ENCODE data around the gene CSMD2. TPM values are rescaled to one million over a fixed set of nuclear protein-coding genes. Genes with fewer than 3 reads are reported as not detected.

CSMD2 gene
- total and polyA plus RNA-seq, 2 donors (not counting 1 experiment from before 2014, with no cell fraction given) = 2.2 to 7.6 TPM

DNA sequence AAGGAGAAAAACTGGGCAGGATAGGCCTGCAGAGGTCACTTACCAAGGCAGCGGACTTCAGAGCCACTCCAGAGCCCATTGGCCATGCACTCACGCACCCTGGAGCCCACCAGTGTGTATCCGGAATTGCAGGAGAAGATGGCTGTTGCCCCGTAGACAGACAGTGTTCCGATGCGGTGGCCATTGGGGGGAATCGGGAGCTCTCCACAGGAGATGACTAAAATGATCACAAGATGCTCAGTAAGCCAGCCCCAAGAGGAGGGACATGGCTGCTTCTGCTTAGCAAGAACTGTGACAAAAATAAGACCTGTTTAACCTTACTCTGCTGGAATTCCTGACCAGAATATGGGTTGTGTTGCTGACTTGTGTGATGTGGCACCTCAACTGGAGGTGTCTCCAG lies 595.7 kb downstream of the CSMD2 start:
- TF ChIP-seq EZH2 (IDR thresholded peaks at IDR 0.05; ENCODE audit: low read length, missing control alignments) = no peak
- TF ChIP-seq, protein P1, sequence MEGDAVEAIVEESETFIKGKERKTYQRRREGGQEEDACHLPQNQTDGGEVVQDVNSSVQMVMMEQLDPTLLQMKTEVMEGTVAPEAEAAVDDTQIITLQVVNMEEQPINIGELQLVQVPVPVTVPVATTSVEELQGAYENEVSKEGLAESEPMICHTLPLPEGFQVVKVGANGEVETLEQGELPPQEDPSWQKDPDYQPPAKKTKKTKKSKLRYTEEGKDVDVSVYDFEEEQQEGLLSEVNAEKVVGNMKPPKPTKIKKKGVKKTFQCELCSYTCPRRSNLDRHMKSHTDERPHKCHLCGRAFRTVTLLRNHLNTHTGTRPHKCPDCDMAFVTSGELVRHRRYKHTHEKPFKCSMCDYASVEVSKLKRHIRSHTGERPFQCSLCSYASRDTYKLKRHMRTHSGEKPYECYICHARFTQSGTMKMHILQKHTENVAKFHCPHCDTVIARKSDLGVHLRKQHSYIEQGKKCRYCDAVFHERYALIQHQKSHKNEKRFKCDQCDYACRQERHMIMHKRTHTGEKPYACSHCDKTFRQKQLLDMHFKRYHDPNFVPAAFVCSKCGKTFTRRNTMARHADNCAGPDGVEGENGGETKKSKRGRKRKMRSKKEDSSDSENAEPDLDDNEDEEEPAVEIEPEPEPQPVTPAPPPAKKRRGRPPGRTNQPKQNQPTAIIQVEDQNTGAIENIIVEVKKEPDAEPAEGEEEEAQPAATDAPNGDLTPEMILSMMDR (conservative IDR thresholded peaks at IDR 0.05 in 1 of 2, IDR thresholded peaks at IDR 0.05 in 1 of 2; ENCODE audit: low read depth in 1 of 2, low read length in 2 of 2) = no peak
- Histone ChIP-seq H3K4me1 (ENCODE audit: control insufficient read depth, extremely low read depth, insufficient read depth, low read length) (no peaks in the 10 kb centered on the region), H3K4me3 (replicated peaks in 1 of 4; ENCODE audit: control extremely low read depth in 1 of 4, insufficient read depth in 1 of 4, low read depth in 3 of 4, low read length in 4 of 4) (no peak overlapping the region), H3K79me2 (ENCODE audit: control insufficient read depth, insufficient read depth, low read length) (no peaks in the 10 kb centered on the region), H3K9me3 (ENCODE audit: control insufficient read depth, insufficient read depth, low read depth, low read length) (no peaks in the 10 kb centered on the region), H3K9ac (ENCODE audit: insufficient read depth, low read length) (no peak overlapping the region), H3K4me2 (ENCODE audit: extremely low read depth, insufficient read depth, low read length) (no peak overlapping the region), H3K36me3 (ENCODE audit: control insufficient read depth, insufficient read depth, low read length) (no peaks in the 10 kb centered on the region), H4K20me1 (ENCODE audit: control insufficient read depth, extremely low read depth, insufficient read depth, low read length) (no peaks in the 10 kb centered on the region), H2AFZ (ENCODE audit: low read length) (no peak overlapping the region), H3K27me3 (ENCODE audit: control insufficient read depth, insufficient read depth, low read length) (no peaks in the 10 kb centered on the region), H3K27ac (ENCODE audit: insufficient read depth, low read length) (no peak overlapping the region)
- DNase-seq (ENCODE audit: low read depth in 2 of 2) = no peak

GRCh38 chr1:33563699-33564098 lies 601.3 kb downstream of the CSMD2 start:
- Histone ChIP-seq H3K27ac (ENCODE audit: insufficient read depth, low read length) (no peak overlapping the region), H3K4me3 (replicated peaks in 1 of 4; ENCODE audit: control extremely low read depth in 1 of 4, insufficient read depth in 1 of 4, low read depth in 3 of 4, low read length in 4 of 4) (no peak overlapping the region), H2AFZ (ENCODE audit: low read length) (no peak overlapping the region), H4K20me1 (ENCODE audit: control insufficient read depth, extremely low read depth, insufficient read depth, low read length) (no peaks in the 10 kb centered on the region), H3K27me3 (ENCODE audit: control insufficient read depth, insufficient read depth, low read length) (no peaks in the 10 kb centered on the region), H3K4me1 (ENCODE audit: control insufficient read depth, extremely low read depth, insufficient read depth, low read length) (no peaks in the 10 kb centered on the region), H3K9me3 (ENCODE audit: control insufficient read depth, insufficient read depth, low read depth, low read length) (no peaks in the 10 kb centered on the region), H3K4me2 (ENCODE audit: extremely low read depth, insufficient read depth, low read length) (no peak overlapping the region), H3K36me3 (ENCODE audit: control insufficient read depth, insufficient read depth, low read length) (no peaks in the 10 kb centered on the region), H3K9ac (ENCODE audit: insufficient read depth, low read length) (no peak overlapping the region), H3K79me2 (ENCODE audit: control insufficient read depth, insufficient read depth, low read length) (no peaks in the 10 kb centered on the region)
- no peak for DNase-seq (ENCODE audit: low read depth in 2 of 2)
- TF ChIP-seq EZH2 (IDR thresholded peaks at IDR 0.05; ENCODE audit: low read length, missing control alignments) = no peak
- TF ChIP-seq, protein P1 (conservative IDR thresholded peaks at IDR 0.05 in 1 of 2, IDR thresholded peaks at IDR 0.05 in 1 of 2; ENCODE audit: low read depth in 1 of 2, low read length in 2 of 2) = no peak

- Histone ChIP-seq H3K9ac (ENCODE audit: insufficient read depth, low read length) (no peak overlapping the region), H2AFZ (ENCODE audit: low read length) (no peak overlapping the region), H3K27ac (ENCODE audit: insufficient read depth, low read length) (no peak overlapping the region), H3K79me2 (ENCODE audit: control insufficient read depth, insufficient read depth, low read length) (no peaks in the 10 kb centered on the region), H3K4me2 (ENCODE audit: extremely low read depth, insufficient read depth, low read length) (no peak overlapping the region), H3K36me3 (ENCODE audit: control insufficient read depth, insufficient read depth, low read length) (no peaks in the 10 kb centered on the region), H3K4me1 (ENCODE audit: control insufficient read depth, extremely low read depth, insufficient read depth, low read length) (no peaks in the 10 kb centered on the region), H4K20me1 (ENCODE audit: control insufficient read depth, extremely low read depth, insufficient read depth, low read length) (no peaks in the 10 kb centered on the region), H3K4me3 (replicated peaks in 1 of 4; ENCODE audit: control extremely low read depth in 1 of 4, insufficient read depth in 1 of 4, low read depth in 3 of 4, low read length in 4 of 4) (no peak overlapping the region), H3K9me3 (ENCODE audit: control insufficient read depth, insufficient read depth, low read depth, low read length) (no peaks in the 10 kb centered on the region), H3K27me3 (ENCODE audit: control insufficient read depth, insufficient read depth, low read length) (no peaks in the 10 kb centered on the region)
- DNase-seq (ENCODE audit: low read depth in 2 of 2) = no peak
- TF ChIP-seq EZH2 (IDR thresholded peaks at IDR 0.05; ENCODE audit: low read length, missing control alignments) = no peak
- TF ChIP-seq, protein P1 (conservative IDR thresholded peaks at IDR 0.05 in 1 of 2, IDR thresholded peaks at IDR 0.05 in 1 of 2; ENCODE audit: low read depth in 1 of 2, low read length in 2 of 2) = no peak
Measured at GRCh38 chr1:33562563-33562962, 602.5 kb downstream of the CSMD2 start.
